PC-9 (cell line): Measurements from ENCODE around the gene DTX1. TPM values are rescaled to one million over a fixed set of nuclear protein-coding genes. Genes with fewer than 3 reads are reported as not detected.

ENCODE experiments used
- BruUV-seq: library from RNA; stranded (reverse); fragments of 400-500 nt; replicated peaks from 2 replicates; lab custom pipeline; 2021; lab: Mats Ljungman, UMichigan
- CTCF ChIA-PET: fragments of 300-600 bp; sonication (Branson Sonifier 250); formaldehyde crosslinking; loops from one replicate; lab custom pipeline; 2022; ENCODE audit warnings: antibody characterized with exemption; lab: Charles Lee
- POLR2A ChIA-PET: fragments of 300-600 bp; sonication (Branson Sonifier 250); formaldehyde crosslinking; loops from one replicate; lab custom pipeline; 2022; ENCODE audit warnings: antibody characterized with exemption; ENCODE audit not compliant: unreplicated experiment; lab: Charles Lee
- DNase-seq, 2 experiments: peaks; one replicate each; pipeline versions ENCODE4 v3.0.0 to v3.0.0-alpha.2; 2015 to 2022; ENCODE audit warnings: mixed read lengths in 1 of 2
- H2AFZ ChIP-seq: fragments of 200-600 bp; sonication (generic); 2 replicates; pipeline ENCODE4 v1.8.1; 2017; ENCODE audit warnings: antibody characterized with exemption
- H3F3A ChIP-seq: fragments of 200-600 bp; sonication (generic); 2 replicates; pipeline ENCODE4 v1.8.1; 2017; ENCODE audit warnings: antibody characterized with exemption, mild to moderate bottlenecking, low read depth; ENCODE audit not compliant: insufficient read depth
- H3K27ac ChIP-seq: fragments of 200-600 bp; sonication (generic); 2 replicates; pipeline ENCODE4 v1.6.1; 2016; ENCODE audit warnings: mixed run types
- H3K27me3 ChIP-seq: fragments of 200-600 bp; sonication (generic); 2 replicates; pipeline ENCODE4 v1.6.1; 2016; ENCODE audit warnings: low read depth, mixed run types; ENCODE audit not compliant: insufficient read depth
- H3K36me3 ChIP-seq: fragments of 200-600 bp; sonication (generic); 2 replicates; pipeline ENCODE4 v1.6.1; 2016; ENCODE audit warnings: low read depth, mixed run types
- H3K4me1 ChIP-seq: fragments of 200-600 bp; sonication (generic); replicated peaks from 2 replicates; pipeline ENCODE4 v1.6.1; 2016; ENCODE audit warnings: mixed run types; ENCODE audit not compliant: insufficient read depth
- H3K4me2 ChIP-seq: fragments of 200-600 bp; sonication (generic); 2 replicates; pipeline ENCODE4 v1.6.1; 2017; ENCODE audit warnings: mixed run types
- H3K4me3 ChIP-seq: fragments of 200-600 bp; sonication (generic); 2 replicates; pipeline ENCODE4 v1.6.1; 2016; ENCODE audit warnings: mixed run types
- H3K79me2 ChIP-seq: fragments of 200-600 bp; sonication (generic); 2 replicates; pipeline ENCODE4 v1.6.1; 2017; ENCODE audit warnings: low read depth, mixed run types
- H3K9me2 ChIP-seq: fragments of 200-600 bp; sonication (generic); 2 replicates; pipeline ENCODE4 v1.8.1; 2017; ENCODE audit warnings: mild to moderate bottlenecking; ENCODE audit not compliant: insufficient read depth
- H3K9me3 ChIP-seq: fragments of 200-600 bp; sonication (generic); 2 replicates; pipeline ENCODE4 v1.8.1; 2016; ENCODE audit warnings: low read depth; ENCODE audit not compliant: insufficient read depth
- H4K20me1 ChIP-seq: fragments of 200-600 bp; sonication (generic); 2 replicates; pipeline ENCODE4 v1.8.1; 2017; ENCODE audit not compliant: insufficient read depth
- EZH2 ChIP-seq: fragments of 200-600 bp; sonication (generic); IDR thresholded peaks from 2 replicates; pipeline ENCODE4 v1.8.0; 2017; ENCODE audit warnings: antibody characterized with exemption, low read depth
- intact Hi-C: fragments of 100-400 bp; cut with micrococcal nuclease; formaldehyde crosslinking; loops from one replicate; pipeline ENCODE4 v1.10.0; 2022; ENCODE audit not compliant: unreplicated experiment
- total RNA-seq: library from RNA; stranded (reverse); gene quantifications from 2 replicates; pipeline ENCODE4 v1.2.3, GENCODE V29; 2021
- TF ChIP-seq, protein P1 (sequence below): fragments of 200-600 bp; sonication (generic); conservative IDR thresholded peaks from 2 replicates; pipeline ENCODE4 v1.6.1; 2017; ENCODE audit warnings: mixed run types, antibody characterized with exemption, mild to moderate bottlenecking, moderate library complexity

Gene DTX1
- total RNA-seq, 1 experiment from 2014 or later = 0.13 TPM

DNA sequence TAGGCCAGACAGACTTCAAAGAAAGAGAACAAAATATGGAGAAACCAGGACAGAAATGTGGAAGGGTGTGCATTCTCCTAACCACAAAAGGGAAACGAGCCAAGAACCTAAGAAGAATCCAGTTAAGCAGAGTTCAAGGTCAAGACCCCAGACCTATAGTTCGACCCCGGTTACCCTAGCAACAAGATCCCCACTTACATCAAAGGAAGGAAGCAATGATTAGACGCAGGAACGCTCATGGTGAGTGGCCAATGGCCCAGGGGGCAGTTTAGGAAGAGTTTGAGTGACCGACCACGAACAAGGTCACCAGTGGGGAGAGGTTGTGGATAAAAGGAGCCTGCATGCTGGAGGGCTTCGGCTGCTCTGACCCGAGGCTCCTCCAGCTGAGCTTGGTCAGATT is 42.0 kb upstream of the DTX1 start:
- intact Hi-C loops = no loop called here
- H4K20me1 ChIP-seq = no peaks in the 10 kb centered on the region
- peaks cover 14% of the 10 kb centered on the region; the same call in 1 of the 2 replicates for H3K27me3 ChIP-seq
- CTCF ChIA-PET = no interaction called here
- POLR2A ChIA-PET = no interaction called here
- 0 out of 2 replicates have a peak, but pooled peaks cover 4% of the 10 kb centered on the region for H3F3A ChIP-seq
- no TSS peak for BruUV-seq
- H3K9me3 ChIP-seq = no peaks in the 10 kb centered on the region; the same call in 1 of the 2 replicates
- DNase-seq = no peak
- H3K4me1 ChIP-seq = no peaks in the 10 kb centered on the region
- no peak overlapping the region for H3K4me3 ChIP-seq
- no peak overlapping the region for H3K27ac ChIP-seq
- H2AFZ ChIP-seq = no peak overlapping the region
- H3K36me3 ChIP-seq = no peaks in the 10 kb centered on the region
- no peak overlapping the region for H3K4me2 ChIP-seq
- no peaks in the 10 kb centered on the region for H3K79me2 ChIP-seq
- no peak for TF ChIP-seq EZH2
- TF ChIP-seq, protein P1, sequence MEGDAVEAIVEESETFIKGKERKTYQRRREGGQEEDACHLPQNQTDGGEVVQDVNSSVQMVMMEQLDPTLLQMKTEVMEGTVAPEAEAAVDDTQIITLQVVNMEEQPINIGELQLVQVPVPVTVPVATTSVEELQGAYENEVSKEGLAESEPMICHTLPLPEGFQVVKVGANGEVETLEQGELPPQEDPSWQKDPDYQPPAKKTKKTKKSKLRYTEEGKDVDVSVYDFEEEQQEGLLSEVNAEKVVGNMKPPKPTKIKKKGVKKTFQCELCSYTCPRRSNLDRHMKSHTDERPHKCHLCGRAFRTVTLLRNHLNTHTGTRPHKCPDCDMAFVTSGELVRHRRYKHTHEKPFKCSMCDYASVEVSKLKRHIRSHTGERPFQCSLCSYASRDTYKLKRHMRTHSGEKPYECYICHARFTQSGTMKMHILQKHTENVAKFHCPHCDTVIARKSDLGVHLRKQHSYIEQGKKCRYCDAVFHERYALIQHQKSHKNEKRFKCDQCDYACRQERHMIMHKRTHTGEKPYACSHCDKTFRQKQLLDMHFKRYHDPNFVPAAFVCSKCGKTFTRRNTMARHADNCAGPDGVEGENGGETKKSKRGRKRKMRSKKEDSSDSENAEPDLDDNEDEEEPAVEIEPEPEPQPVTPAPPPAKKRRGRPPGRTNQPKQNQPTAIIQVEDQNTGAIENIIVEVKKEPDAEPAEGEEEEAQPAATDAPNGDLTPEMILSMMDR = no peak
- no peaks in the 10 kb centered on the region for H3K9me2 ChIP-seq

DNA sequence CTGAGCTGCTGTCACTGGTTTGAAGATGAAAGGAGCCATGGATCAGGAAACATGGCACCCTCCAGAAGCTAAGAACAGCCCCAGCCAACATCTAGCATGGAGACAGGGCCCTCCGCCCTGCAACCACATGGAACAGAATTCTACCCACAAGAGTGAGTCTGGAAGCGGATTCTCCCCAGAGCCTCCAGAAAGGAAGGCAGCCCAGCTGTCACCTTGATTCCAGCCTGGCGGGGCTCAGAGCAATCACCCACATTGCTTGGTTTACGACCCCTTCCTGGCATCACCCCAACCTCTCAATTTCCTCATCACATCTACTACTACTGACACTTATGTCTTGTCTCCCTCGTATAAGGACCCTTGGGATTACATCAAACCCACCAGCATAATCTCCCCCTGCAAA is 39.7 kb upstream of the DTX1 start:
- no peak overlapping the region for H3K4me2 ChIP-seq
- no peak for TF ChIP-seq EZH2
- TF ChIP-seq, protein P1 = no peak
- 0 out of 2 replicates have a peak, but pooled peaks cover 4% of the 10 kb centered on the region for H3F3A ChIP-seq
- POLR2A ChIA-PET = no interaction called here
- 0 out of 2 replicates have a peak, but pooled peaks cover 5% of the 10 kb centered on the region for H3K27me3 ChIP-seq
- no TSS peak for BruUV-seq
- no peaks in the 10 kb centered on the region for H3K36me3 ChIP-seq
- CTCF ChIA-PET = no interaction called here
- no peaks in the 10 kb centered on the region for H3K4me1 ChIP-seq
- no peak overlapping the region for H3K27ac ChIP-seq
- intact Hi-C loops = no loop called here
- H3K4me3 ChIP-seq = no peak overlapping the region
- no peaks in the 10 kb centered on the region for H3K9me2 ChIP-seq
- no peak for DNase-seq
- no peaks in the 10 kb centered on the region for H3K9me3 ChIP-seq
- no peak overlapping the region for H2AFZ ChIP-seq
- no peaks in the 10 kb centered on the region for H4K20me1 ChIP-seq
- no peaks in the 10 kb centered on the region for H3K79me2 ChIP-seq

DNA sequence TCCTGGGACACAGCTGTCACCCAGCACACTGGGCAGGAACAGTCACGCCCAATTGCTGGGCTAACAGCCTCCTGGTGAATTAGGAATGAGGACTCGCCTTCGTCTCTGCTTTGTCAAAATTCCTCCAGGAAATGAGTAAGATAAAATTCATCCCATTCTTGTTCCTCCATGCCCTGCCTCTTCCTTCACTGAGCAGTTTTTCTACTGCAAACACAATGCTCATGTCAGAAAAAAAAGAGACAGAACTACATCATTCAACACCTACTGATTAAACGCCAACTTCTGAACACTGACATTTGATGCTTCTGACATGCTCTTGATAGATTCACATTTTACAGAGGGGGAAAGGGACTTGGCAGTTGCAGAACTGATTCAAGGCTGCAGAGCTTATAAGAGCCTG is 37.5 kb upstream of the DTX1 start:
- peak in 1 of 2 experiments; percentile 17 for DNase-seq
- no peak overlapping the region for H3K4me3 ChIP-seq
- H2AFZ ChIP-seq = no peak overlapping the region
- no TSS peak for BruUV-seq
- ChIA-PET POLR2A (no interaction called here), CTCF (interaction anchor here (0.6 kb wide), 2 partner anchors 22 to 29 kb away, joined by 3 to 7 read pairs; no protein-coding TSS in a partner anchor)
- no peak overlapping the region for H3K4me2 ChIP-seq
- intact Hi-C loops = no loop called here
- H3F3A ChIP-seq = 0 out of 2 replicates have a peak, but pooled peaks cover 4% of the 10 kb centered on the region
- no peaks in the 10 kb centered on the region for H3K9me3 ChIP-seq
- no peak overlapping the region for H3K27ac ChIP-seq
- TF ChIP-seq EZH2 = no peak
- TF ChIP-seq, protein P1 = no peak
- H3K79me2 ChIP-seq = no peaks in the 10 kb centered on the region
- no peaks in the 10 kb centered on the region for H4K20me1 ChIP-seq
- peaks cover 9% of the 10 kb centered on the region; the same call in 1 of the 2 replicates for H3K27me3 ChIP-seq
- H3K4me1 ChIP-seq = no peaks in the 10 kb centered on the region
- no peaks in the 10 kb centered on the region for H3K36me3 ChIP-seq
- H3K9me2 ChIP-seq = no peaks in the 10 kb centered on the region
